Neural crest cell (in vitro differentiated cells): Measurements from ENCODE around the gene BRD1. TPM values are rescaled to one million over a fixed set of nuclear protein-coding genes. Genes with fewer than 3 reads are reported as not detected.

Experiments
- DNase-seq: peaks from one replicate; pipeline ENCODE4 v3.0.0; 2021; ENCODE audit warnings: low read depth, mixed read lengths, low spot score
- H3K27ac Mint-ChIP-seq: one replicate; pipeline ENCODE4 v1.8.0; 2021; ENCODE audit warnings: mild to moderate bottlenecking, mixed read lengths; ENCODE audit not compliant: unreplicated experiment
- H3K27me3 Mint-ChIP-seq: 2 replicates; pipeline ENCODE4 v1.8.0; 2021; ENCODE audit warnings: low read depth, mild to moderate bottlenecking, mixed read lengths
- H3K36me3 Mint-ChIP-seq: 2 replicates; pipeline ENCODE4 v1.8.0; 2021; ENCODE audit warnings: low read depth, mild to moderate bottlenecking, mixed read lengths
- H3K4me1 Mint-ChIP-seq: 2 replicates; pipeline ENCODE4 v1.8.0; 2021; ENCODE audit warnings: mixed read lengths
- H3K4me3 Mint-ChIP-seq: one replicate; pipeline ENCODE4 v1.8.0; 2021; ENCODE audit warnings: mild to moderate bottlenecking, mixed read lengths
- H3K9me3 Mint-ChIP-seq: 2 replicates; pipeline ENCODE4 v1.8.0; 2021; ENCODE audit warnings: mixed read lengths
- total RNA-seq: library from RNA; stranded (reverse); gene quantifications from 2 replicates; pipeline ENCODE4 v1.2.1, GENCODE V29; 2021
- TF ChIP-seq, protein P1 (sequence below): fragments of 200-600 bp; sonication (generic); conservative IDR thresholded peaks from 2 replicates; pipeline ENCODE4 v1.5.0; 2021; ENCODE audit warnings: antibody characterized with exemption, mild to moderate bottlenecking

BRD1 gene
- total RNA-seq, 1 donor from 2014 or later = 59.1 TPM

DNA sequence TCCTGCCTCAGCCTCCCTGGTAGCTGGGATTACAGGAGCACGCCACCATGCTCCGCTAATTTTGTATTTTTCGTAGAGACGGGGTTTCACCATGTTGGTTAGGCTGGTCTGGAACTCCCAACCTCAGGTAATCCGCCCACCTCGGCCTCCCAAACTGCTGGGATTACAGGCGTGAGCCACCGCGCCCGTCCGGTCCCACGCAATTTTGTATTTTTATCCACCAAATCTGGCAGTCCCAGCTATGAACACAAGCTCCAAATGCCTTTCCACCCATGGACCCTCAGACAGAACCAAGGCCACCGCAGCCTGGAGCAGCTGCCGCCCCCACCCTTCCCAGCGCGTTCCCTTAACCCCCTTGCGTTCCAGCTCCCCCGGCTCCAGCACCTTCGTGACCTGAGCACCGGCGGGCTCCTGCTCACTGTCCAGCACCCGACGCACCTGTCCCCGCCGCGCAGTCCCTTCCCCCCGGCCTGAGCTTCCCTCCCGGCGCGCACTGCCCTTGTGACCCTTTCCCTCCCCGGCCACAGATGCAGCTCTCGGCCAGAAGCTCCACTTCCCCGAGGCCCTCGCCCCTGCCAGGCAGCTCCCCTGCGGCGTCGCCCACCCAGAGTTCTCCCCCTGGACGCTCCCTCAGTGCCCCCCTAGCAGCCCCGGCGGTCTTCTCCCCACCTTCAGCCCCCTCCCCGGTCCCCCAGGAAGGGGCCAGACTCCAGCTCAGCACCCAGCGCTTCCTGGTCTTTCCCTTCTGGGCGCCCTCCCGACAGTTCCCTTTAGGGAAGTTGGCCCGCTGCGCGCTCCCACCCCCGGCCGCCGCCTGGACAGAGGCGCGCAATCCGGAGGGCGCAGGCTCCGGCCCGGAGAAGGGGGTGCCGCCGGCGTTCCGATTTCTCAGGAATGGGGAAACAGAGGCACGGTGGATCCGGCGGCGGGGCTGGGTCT is 20.3 kb upstream of the BRD1 start:
- peaks cover 86% of the 10 kb centered on the region for H3K27me3 Mint-ChIP-seq
- peak overlapping the region; percentile 59 for H3K4me3 Mint-ChIP-seq
- H3K9me3 Mint-ChIP-seq = no peaks in the 10 kb centered on the region
- no peak for DNase-seq
- no peaks in the 10 kb centered on the region for H3K4me1 Mint-ChIP-seq
- H3K27ac Mint-ChIP-seq = no peak overlapping the region
- H3K36me3 Mint-ChIP-seq = no peaks in the 10 kb centered on the region
- TF ChIP-seq, protein P1, sequence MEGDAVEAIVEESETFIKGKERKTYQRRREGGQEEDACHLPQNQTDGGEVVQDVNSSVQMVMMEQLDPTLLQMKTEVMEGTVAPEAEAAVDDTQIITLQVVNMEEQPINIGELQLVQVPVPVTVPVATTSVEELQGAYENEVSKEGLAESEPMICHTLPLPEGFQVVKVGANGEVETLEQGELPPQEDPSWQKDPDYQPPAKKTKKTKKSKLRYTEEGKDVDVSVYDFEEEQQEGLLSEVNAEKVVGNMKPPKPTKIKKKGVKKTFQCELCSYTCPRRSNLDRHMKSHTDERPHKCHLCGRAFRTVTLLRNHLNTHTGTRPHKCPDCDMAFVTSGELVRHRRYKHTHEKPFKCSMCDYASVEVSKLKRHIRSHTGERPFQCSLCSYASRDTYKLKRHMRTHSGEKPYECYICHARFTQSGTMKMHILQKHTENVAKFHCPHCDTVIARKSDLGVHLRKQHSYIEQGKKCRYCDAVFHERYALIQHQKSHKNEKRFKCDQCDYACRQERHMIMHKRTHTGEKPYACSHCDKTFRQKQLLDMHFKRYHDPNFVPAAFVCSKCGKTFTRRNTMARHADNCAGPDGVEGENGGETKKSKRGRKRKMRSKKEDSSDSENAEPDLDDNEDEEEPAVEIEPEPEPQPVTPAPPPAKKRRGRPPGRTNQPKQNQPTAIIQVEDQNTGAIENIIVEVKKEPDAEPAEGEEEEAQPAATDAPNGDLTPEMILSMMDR = no peak

DNA sequence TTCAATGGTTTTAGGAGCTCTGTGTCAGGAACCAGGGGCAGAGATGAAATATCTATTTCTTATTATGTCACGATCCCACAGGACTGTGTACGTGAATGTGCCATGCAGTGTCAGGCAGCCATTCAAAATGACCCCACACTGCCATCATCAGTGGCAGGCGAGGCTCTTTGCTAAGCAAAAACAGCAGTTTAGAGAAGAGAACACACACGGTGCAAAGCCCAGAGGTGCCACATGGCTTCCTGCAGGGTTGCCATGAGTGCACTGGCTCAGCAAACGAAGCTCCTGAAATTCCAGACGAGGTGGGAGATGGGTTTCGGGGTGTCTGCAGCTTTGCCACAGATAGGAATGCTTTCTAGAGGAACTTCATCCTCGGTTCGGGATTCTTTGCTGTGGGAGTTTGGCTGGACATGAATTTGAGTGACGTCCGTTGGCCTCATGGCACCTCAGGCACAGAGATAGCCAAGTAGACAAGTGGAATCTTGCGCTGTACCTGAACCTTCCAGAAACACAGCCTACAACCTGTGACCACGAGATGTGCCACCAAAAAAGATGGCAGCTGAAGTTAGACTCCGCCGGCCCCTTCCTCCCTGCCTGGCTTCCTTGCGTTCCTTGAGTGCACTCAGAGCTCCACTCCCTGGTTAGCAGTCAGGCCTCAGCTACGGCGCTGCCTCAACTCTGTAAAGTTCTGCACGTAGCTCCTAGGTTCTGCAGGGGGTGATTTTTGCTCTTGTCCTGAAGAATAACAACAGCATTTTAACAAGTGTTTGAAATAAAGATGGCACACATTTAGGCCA is 18.2 kb upstream of the BRD1 start:
- H3K27me3 Mint-ChIP-seq = peaks cover 70% of the 10 kb centered on the region

DNA sequence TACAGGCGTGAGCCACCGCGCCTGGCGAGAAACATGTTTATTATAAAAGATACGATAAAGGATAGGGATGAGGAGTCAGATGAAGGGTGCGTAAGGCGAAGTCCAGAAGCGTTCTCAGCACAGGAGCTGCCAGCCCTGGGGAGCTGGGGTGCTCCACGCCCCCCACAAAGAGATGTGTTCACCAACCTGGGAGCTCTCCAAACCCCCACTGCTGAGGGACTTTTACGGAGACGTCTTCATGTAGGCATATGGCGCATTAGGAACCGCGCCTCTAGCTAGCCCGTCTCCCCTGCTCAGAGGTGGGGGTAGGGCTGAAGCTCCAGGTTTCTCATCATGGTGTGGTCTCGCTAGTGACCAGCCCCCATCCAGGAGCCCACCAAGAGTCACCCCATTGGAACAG is 17.6 kb upstream of the BRD1 start:
- no peak overlapping the region for H3K27ac Mint-ChIP-seq
- TF ChIP-seq, protein P1 = no peak
- H3K4me3 Mint-ChIP-seq = no peak overlapping the region
- H3K4me1 Mint-ChIP-seq = no peaks in the 10 kb centered on the region
- no peaks in the 10 kb centered on the region for H3K36me3 Mint-ChIP-seq
- no peaks in the 10 kb centered on the region for H3K9me3 Mint-ChIP-seq
- H3K27me3 Mint-ChIP-seq = peaks cover 65% of the 10 kb centered on the region
- DNase-seq = no peak

More for the DNA sequence above, 18.2 kb upstream of the BRD1 start:
- Mint-ChIP-seq H3K4me1 (no peaks in the 10 kb centered on the region), H3K4me3 (no peak overlapping the region), H3K9me3 (no peaks in the 10 kb centered on the region), H3K36me3 (no peaks in the 10 kb centered on the region), H3K27ac (no peak overlapping the region)
- no peak for DNase-seq
- TF ChIP-seq, protein P1 = no peak

DNA sequence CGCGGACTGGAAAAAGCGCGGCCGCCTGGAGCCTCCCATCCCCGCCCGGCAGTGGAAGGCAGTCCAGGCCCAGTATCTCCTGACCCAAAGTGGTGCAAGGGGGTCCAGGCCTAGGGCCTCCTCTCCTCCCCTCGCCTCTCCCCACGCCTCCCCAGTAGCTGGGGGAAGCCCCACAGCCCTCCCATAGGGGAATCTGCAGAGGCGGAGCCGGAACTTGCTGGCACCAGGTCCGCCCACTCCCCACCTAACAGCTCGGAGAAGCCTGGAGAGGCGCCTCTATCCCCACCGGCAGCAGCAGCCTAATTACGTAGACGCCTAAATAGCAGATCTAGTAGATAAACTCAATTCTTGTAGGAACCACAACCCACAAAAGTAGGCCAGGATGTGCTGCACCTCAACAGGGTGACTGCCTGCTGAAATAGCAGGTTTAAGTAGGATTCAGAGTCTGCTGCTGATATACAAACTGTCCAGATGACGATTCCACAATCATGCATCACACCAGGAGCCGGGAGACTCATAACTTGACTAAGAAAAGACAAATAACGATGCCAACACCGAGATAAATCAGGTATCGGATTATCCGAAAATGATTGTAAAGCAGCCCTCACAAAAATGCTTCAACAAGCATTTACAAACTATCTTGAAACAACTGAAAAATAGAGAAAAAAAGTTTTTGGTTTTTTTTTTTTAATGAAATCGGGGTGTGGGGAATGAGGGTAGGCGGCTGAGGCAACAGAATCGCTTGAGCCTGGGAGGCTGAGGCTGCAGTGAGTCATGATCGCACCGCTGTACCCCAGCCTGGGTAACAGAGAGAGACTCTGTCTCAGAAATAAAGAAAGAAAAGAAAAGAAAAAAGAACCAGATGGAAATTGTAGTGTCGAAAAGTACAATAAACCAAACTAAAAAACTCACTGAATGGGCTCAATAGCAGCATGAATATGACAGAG is 11.4 kb upstream of the BRD1 start:
- TF ChIP-seq, protein P1 = no peak
- Mint-ChIP-seq H3K9me3 (no peaks in the 10 kb centered on the region), H3K27me3 (peaks cover 31% of the 10 kb centered on the region), H3K4me3 (no peak overlapping the region), H3K4me1 (peaks cover 4% of the 10 kb centered on the region), H3K27ac (no peak overlapping the region), H3K36me3 (no peaks in the 10 kb centered on the region)
- no peak for DNase-seq
